Measurements from ENCODE around the gene ZBTB17. TPM values are rescaled to one million over a fixed set of nuclear protein-coding genes. Genes with fewer than 3 reads are reported as not detected.

Gene ZBTB17
- total and polyA plus RNA-seq, 9 of the 15 experiments (the other 6 are each of a cell fraction or from before 2014, with no cell fraction given): 1.1 to 53.4 (median 29.6) TPM

DNA sequence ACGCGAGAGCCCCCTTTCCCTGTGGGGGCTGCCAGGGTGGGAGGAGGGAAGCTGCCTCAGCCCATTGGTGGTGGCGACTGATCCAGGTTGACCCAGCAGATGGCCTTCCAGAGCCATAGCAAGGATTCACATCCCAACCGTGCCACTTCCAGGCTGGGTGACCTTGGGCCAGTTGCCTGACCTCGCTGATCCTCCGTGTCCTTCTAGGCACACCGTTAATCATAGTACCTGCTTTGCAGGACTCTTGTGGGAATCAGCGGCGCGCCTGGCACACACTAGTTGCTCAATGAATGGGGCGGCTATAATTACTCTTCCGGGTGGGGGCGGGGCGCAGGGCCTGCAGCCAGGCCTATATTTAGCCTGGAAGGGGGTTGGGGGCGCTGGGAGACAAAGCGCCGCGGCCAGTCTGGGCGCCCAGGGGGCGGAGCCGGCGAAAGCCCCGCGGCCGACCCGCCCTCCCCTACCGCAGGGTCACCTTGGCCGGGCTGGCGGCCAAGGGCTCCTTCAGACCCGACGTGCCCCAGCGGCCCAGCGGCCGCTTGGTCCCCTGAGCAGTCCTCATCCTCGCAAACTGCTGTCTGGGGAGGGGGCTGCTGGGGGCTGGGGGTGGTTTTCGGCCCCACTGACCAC is 36.8 kb upstream of the ZBTB17 start (continued):
- TF ChIP-seq ETS2 (tag; IDR thresholded peaks at IDR 0.05; ENCODE audit: borderline replicate concordance, poor library complexity, severe bottlenecking) (no peak), GATAD2A (IDR thresholded peaks at IDR 0.05) (no peak), NRF1 (conservative IDR thresholded peaks at IDR 0.05 in 1 of 2, IDR thresholded peaks at IDR 0.05 in 1 of 2) (0 out of 4 replicates have a peak, but pooled peaks have one; percentile 16 to 25), ZKSCAN8 (CRISPR knock-in tag; IDR thresholded peaks at IDR 0.05) (0 out of 2 replicates have a peak, but pooled peaks have one; percentile 55), PHB (CRISPR knock-in tag; IDR thresholded peaks at IDR 0.05) (0 out of 2 replicates have a peak, but pooled peaks have one; percentile 57), FOXM1 (IDR thresholded peaks at IDR 0.05; ENCODE audit: low read depth) (0 out of 2 replicates have a peak, but pooled peaks have one; percentile 36), FOXM1 (CRISPR knock-in tag; IDR thresholded peaks at IDR 0.05; ENCODE audit: low read depth) (0 out of 2 replicates have a peak, but pooled peaks have one; percentile 35), SAFB (IDR thresholded peaks at IDR 0.05; ENCODE audit: borderline replicate concordance, low read depth, low read length) (no peak), CTCFL (IDR thresholded peaks at IDR 0.05; ENCODE audit: borderline replicate concordance, insufficient read depth, low read depth, low read length, poor library complexity, severe bottlenecking) (no peak), NUFIP1 (IDR thresholded peaks at IDR 0.05; ENCODE audit: partially characterized antibody) (no peak), SMARCE1 (IDR thresholded peaks at IDR 0.05) (peak; percentile 8; the same call in 1 of the 2 replicates), GTF2E2 (tag; IDR thresholded peaks at IDR 0.05) (no peak), TFAP4 (CRISPR knock-in tag; IDR thresholded peaks at IDR 0.05; ENCODE audit: borderline replicate concordance) (no peak; the same call in 1 of the 2 replicates), HNRNPL (IDR thresholded peaks at IDR 0.05; ENCODE audit: low read depth, low read length) (peak; percentile 28; the same call in 1 of the 2 replicates), ZNF785 (CRISPR knock-in tag; IDR thresholded peaks at IDR 0.05) (no peak), ZNF77 (CRISPR knock-in tag; IDR thresholded peaks at IDR 0.05) (no peak), SMAD4 (CRISPR knock-in tag; conservative IDR thresholded peaks at IDR 0.05) (peak; percentile 88), GATAD2B (IDR thresholded peaks at IDR 0.05; ENCODE audit: borderline replicate concordance) (0 out of 2 replicates have a peak, but pooled peaks have one; percentile 54), POLR3G (IDR thresholded peaks at IDR 0.05; ENCODE audit: extremely low read depth, insufficient read length, insufficient replicate concordance) (no peak), FIP1L1 (IDR thresholded peaks at IDR 0.05; ENCODE audit: low read depth, low read length, poor library complexity, severe bottlenecking) (no peak), CREBBP (IDR thresholded peaks at IDR 0.05; ENCODE audit: low read depth, low read length) (no peak), ZBTB5 (IDR thresholded peaks at IDR 0.05) (no peak)

All from K562 (cell line).